CD4-positive, alpha-beta T cell treated with Interleukin-6 at 100 ng/mL for 8 hours (primary cell): ENCODE results near the gene TMPRSS9.

ENCODE experiments used
- DNase-seq: peaks from one replicate; pipeline ENCODE4 v3.0.0-alpha.2; 2020; ENCODE audit warnings: mixed read lengths, low spot score

TMPRSS9 gene

GRCh38 chr19:2423071-2423914, 63.2 kb downstream of the TMPRSS9 start:
- no peak for DNase-seq

GRCh38 chr19:2423915-2424685, 64.0 kb downstream of the TMPRSS9 start:
- DNase-seq = no peak

- no peak for DNase-seq
Observed at GRCh38 chr19:2424686-2425621, 64.9 kb downstream of the TMPRSS9 start.

GRCh38 chr19:2425622-2426581, 65.8 kb downstream of the TMPRSS9 start:
- DNase-seq = no peak

- DNase-seq = no peak
Observed at GRCh38 chr19:2426611-2427428, 66.8 kb downstream of the TMPRSS9 start.

GRCh38 chr19:2427429-2428320, 67.6 kb downstream of the TMPRSS9 start, which contains the start of gene TIMM13:
TSS of gene TIMM13 (minus strand) at chr19:2427586. CDS start at chr19:2427533, 53 bp downstream.
- DNase-seq = peak; percentile 95

GRCh38 chr19:2428321-2428690, 68.2 kb downstream of the TMPRSS9 start:
- no peak for DNase-seq

- DNase-seq = no peak
Observed at GRCh38 chr19:2428756-2429711, 69.0 kb downstream of the TMPRSS9 start.

GRCh38 chr19:2429917-2430535, 70.0 kb downstream of the TMPRSS9 start:
- no peak for DNase-seq

- DNase-seq = no peak
Observed at GRCh38 chr19:2431318-2432055, 71.4 kb downstream of the TMPRSS9 start.

GRCh38 chr19:2432131-2432848, 72.2 kb downstream of the TMPRSS9 start:
- DNase-seq = no peak

- DNase-seq = no peak
Observed at GRCh38 chr19:2433854-2434253, 73.8 kb downstream of the TMPRSS9 start.

- no peak for DNase-seq
Observed at GRCh38 chr19:2434267-2434666, 74.2 kb downstream of the TMPRSS9 start.

GRCh38 chr19:2434721-2435265, 74.7 kb downstream of the TMPRSS9 start:
- no peak for DNase-seq

- no peak for DNase-seq
Observed at GRCh38 chr19:2436384-2436783, 76.3 kb downstream of the TMPRSS9 start.

- no peak for DNase-seq
Observed at GRCh38 chr19:2436926-2437325, 76.9 kb downstream of the TMPRSS9 start.
